GM21619 (cell line): ENCODE measurements around the gene CNKSR1.
A peak's percentile ranks its signal among the peaks of the same experiment; 100 is the strongest.
"Not testable (repeated sequence)": the region's sequence is repeated elsewhere in the genome, so short reads cannot be mapped to it uniquely, and the experiment has no call there.

Source experiments
- ATAC-seq: cut with Tn5 transposase; IDR thresholded peaks from one replicate; pipeline ENCODE4 v1.9.1; 2021; ENCODE audit not compliant: unreplicated experiment

Gene CNKSR1

GRCh38 chr1:26224606-26225005 lies 47.3 kb downstream of the CNKSR1 start:
- ATAC-seq, result no peak

- no peak for ATAC-seq
These were observed 47.9 kb downstream of the CNKSR1 start for GRCh38 chr1:26225033-26225831.

GRCh38 chr1:26230682-26231081 lies 53.4 kb downstream of the CNKSR1 start:
- ATAC-seq, result not testable (repeated sequence)

- peak; percentile 86 for ATAC-seq
These were observed 56.8 kb downstream of the CNKSR1 start, which contains the start of gene CEP85 for GRCh38 chr1:26233903-26234643. TSS of gene CEP85 (plus strand) at chr1:26234200. CDS start at chr1:26239784, 5,584 bp downstream.

- peak; percentile 3 for ATAC-seq
These were observed 57.5 kb downstream of the CNKSR1 start for GRCh38 chr1:26234644-26235370.

GRCh38 chr1:26237230-26237966 lies 60.1 kb downstream of the CNKSR1 start:
- no peak for ATAC-seq
